Suprapubic skin (tissue), 3 donors: ENCODE measurements around the gene PRR15L.

Experiments used
- POLR2A ChIP-seq, 2 donors: fragments of 450-650 bp; IDR thresholded peaks; one replicate each; pipeline ENCODE4 v1.6.1; 2017; ENCODE audit warnings: antibody characterized with exemption in 2 of 2, mild to moderate bottlenecking in 2 of 2, moderate library complexity in 2 of 2
- TF ChIP-seq, protein P1 (sequence below), 2 donors: fragments of 200-600 bp in 1 of 2; fragments of 450-650 bp in 1 of 2; sonication (generic) in 1 of 2; IDR thresholded peaks; one replicate each; pipeline ENCODE4 v1.5.1; 2016 to 2019; ENCODE audit warnings: antibody characterized with exemption in 2 of 2, mild to moderate bottlenecking in 1 of 2, moderate library complexity in 1 of 2

DNA sequence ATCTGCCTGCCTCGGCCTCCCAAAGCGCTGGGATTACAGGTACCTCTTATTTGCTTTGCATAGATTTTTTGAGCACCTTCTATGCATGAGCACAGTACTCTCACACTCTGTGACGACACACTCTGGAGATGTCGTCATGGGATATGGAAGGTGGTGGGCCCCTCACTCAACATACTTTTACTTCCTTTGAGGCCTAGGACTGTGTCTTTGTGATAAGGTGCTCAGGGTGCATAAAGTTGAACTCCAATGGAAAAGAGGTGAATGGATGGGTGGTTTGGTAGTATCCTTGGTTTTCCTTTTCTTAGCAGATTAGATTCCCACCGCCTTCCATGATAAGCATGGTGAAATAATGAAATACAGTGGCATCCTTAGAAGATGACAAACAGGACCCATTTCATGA lies 7.2 kb upstream of the PRR15L start:
- TF ChIP-seq, protein P1, sequence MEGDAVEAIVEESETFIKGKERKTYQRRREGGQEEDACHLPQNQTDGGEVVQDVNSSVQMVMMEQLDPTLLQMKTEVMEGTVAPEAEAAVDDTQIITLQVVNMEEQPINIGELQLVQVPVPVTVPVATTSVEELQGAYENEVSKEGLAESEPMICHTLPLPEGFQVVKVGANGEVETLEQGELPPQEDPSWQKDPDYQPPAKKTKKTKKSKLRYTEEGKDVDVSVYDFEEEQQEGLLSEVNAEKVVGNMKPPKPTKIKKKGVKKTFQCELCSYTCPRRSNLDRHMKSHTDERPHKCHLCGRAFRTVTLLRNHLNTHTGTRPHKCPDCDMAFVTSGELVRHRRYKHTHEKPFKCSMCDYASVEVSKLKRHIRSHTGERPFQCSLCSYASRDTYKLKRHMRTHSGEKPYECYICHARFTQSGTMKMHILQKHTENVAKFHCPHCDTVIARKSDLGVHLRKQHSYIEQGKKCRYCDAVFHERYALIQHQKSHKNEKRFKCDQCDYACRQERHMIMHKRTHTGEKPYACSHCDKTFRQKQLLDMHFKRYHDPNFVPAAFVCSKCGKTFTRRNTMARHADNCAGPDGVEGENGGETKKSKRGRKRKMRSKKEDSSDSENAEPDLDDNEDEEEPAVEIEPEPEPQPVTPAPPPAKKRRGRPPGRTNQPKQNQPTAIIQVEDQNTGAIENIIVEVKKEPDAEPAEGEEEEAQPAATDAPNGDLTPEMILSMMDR (IDR thresholded peaks at IDR 0.05), result no peak
- TF ChIP-seq POLR2A (IDR thresholded peaks at IDR 0.05), result no peak
